HG03066 (cell line): ENCODE measurements around the gene CASKIN1.
A peak's percentile ranks its signal among the peaks of the same experiment; 100 is the strongest.

Experiments
- ATAC-seq: cut with Tn5 transposase; IDR thresholded peaks from one replicate; pipeline ENCODE4 v1.9.1; 2021; ENCODE audit warnings: low read depth; ENCODE audit not compliant: unreplicated experiment

CASKIN1 gene

DNA sequence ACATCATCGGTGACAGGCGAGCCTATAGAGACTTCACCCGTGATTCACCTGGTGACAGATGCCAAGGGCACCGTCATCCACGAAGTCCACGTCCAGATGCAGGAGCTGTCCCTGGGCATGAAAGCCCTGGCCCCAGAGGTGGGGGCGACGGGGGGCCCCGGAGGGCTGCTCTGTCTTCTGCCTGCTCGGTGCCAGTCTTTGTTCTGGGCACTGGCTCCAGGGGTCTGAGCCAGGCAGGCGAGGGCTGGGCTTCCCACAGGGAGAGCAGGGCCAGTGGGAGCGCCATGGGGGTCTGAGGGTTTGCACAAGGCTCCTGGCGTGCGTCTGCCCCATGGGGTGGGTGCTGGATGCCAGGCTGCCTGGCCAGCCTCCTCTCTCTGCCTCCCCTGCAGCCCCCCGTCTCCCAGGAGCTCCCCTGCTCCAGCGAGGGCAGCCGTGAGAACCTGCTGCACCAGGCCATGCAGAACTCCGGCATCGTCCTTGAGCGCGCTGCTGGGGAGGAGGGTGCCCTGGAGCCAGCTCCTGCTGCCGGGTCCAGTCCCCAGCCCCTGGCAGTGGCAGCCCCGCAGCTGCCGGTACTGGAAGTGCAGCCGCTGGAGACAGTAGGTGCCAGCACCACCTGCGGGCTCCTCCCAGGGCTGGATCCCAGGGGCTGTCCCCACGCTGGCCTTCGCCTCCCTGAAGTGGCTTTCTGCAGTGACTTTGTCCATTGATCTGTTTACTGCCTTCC lies 36.8 kb upstream of the CASKIN1 start:
- ATAC-seq: no peak

DNA sequence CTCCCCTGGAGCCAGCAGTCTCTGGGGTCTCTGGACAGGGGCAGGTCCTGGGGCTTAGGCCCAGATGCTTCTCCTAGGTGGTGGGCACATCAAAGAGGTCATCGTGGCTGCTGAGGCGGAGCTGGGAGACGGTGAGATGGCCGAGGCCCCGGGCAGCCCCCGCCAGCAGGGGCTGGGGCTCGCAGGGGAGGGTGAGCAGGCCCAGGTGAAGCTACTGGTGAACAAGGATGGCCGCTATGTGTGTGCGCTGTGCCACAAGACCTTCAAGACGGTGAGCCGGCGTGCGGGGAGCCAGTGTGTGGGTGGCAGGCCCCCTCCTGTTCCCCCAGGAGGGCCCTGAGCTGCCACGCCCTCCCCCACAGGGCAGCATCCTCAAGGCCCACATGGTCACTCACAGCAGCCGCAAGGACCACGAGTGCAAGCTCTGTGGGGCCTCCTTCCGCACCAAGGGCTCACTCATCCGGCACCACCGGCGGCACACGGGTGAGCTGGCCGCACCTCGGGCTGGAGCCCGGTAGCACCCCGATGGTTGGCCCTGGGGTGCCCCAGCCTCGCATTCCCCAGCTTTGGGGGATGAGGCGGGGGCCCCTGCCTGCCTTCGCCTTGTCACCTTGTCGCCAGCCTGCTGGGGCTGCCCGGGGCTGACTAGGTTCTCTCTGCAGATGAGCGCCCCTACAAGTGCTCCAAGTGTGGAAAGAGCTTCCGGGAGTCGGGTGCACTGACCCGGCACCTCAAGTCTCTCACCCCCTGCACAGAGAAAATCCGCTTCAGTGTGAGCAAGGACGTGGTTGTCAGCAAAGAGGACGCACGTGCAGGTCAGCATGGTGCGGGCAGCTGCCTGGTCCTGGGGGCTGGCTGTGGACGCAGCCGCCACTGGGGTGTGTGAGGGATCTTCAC lies 35.9 kb upstream of the CASKIN1 start:
- ATAC-seq: no peak

DNA sequence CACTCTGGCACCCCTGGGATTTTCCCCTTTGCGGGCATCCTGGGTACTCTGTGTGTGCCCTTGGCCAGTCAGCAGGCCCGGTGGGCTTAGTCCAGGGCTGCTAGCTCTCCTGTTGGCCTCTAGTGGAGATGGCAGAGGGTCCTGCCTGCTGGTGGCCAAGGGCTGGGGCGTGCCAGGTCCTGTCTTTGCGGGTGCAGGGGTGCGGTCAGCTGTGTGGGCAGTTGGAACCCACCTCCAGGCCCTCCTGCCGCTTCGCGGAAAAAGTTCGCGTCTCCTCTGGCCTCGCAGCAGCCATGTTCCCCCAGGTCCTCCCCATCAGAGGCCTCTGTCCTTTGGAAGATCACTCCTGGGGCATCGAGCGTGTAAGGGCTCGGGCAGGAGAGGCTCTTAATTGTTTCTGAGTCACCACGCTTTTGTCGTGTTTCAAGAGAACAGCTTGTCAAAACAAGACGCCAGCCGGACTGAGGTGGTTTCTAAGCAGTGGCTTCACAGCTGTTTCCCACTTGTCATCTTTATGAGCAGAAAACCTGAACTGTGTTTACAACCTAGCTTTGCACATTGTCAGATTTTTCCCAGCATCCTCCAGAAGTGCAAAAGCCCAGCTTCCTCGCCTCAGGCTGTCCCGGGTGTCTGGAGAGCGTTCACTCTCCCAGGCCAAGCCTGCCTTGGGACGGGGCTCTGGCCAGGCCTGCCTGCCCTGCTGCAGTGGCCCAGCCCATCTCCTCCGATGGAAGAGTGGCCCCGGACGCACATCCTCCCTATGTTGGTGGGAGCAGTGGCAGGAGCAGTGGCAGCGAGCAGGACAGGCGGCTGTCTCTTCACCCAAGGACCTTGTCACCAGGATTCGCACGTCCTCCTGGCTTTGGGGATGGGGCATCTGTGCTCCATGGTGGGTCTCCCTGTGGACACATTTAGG lies 34.9 kb upstream of the CASKIN1 start:
- no peak for ATAC-seq

DNA sequence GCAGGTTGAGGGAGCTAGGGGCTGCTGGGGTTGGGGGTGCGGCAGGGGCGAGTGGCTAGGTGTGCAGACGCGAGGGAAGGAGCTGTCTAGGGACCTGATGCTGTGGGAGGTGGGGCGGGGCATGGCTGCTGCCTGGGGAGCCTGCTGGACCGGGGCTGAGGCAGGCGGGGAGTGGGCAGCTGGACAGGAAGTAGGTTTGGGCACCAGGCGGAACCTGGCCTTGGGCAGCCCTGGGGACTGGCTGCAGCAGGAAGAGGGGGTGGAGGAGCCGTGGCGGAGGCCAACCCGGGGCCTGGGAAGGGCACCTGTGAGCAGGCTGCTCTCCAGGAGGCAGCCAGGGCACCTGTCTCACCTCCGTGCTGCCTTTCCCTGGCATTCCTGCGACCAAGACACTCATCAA lies 34.0 kb upstream of the CASKIN1 start:
- no peak for ATAC-seq

DNA sequence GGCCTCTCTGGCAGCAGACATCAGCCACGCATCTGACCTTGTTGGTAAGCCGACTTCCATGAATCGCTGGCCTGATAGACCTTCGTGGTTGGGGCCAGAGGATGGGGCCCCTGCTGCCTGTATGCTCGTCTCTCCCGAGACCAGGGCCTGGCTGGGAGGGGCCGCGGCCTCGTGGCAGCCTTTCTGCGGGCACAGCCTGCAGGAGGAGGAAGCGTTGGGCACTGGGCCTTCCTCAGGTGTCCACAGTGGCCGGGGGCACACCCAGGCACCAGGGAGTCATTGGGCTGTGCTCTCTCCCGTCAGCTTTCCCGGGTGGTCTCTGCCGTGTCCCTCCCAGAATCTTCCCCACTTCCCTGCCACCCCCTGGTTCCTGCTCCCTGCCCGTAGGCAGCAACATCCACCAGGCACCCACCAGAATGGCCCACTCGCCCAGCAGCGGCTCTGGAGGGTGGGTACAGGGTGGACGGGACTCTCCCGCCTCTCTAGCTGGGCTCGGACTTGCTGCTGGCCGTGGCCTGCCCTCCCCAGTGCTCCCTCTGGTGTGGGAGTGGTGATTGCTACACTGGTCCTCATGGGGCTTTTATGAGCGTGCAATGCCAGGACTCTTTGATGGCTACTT lies 33.3 kb upstream of the CASKIN1 start:
- ATAC-seq: no peak

DNA sequence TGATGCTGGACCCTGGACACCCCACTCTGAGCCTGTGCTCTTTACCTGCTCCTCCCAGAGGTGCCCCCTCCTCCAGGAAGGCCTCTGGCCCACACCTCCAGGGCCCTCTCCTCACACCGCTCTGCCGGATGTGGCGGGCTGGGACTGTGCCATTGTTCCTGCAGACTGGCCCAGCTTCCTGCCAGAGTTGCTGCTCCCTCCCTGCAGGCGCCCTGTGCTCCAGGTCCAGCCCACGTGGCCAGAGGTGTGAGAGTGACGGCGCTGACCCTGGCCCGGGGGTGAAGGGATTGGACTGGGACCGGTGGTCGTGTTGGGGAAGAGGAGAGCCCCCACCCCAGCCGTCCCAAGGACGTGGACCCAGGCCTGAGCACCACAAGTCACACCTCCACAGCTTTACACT lies 32.7 kb upstream of the CASKIN1 start:
- ATAC-seq: no peak

DNA sequence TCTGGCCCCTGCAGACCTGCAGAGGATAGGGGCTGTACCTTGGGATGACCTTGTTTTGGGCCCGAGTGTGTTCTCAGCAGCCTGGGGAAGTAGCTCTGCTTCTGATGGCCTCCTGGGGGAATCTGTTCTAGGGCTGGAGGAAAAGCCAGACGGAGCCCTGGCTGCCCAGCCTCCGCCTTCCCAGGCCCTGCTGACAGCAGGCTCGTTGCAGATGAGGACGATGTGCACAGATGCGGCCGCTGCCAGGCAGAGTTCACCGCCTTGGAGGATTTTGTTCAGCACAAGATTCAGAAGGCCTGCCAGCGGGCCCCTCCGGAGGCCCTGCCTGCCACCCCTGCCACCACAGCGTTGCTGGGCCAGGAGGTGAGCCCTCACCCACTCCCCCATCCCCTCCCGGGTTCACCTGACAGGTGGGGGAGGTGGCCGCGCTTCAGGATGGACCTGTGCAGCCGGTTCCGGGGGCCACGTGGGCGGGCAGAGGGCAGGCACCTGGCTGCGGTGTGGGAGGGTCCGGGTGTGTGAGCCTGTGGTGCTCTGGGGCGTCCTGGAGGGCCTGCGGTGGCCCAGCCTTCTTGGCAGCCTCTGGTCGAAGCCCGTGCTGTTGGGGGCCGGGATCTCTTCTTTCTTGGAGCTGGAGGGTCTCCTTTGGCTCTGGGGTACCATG lies 31.9 kb upstream of the CASKIN1 start:
- ATAC-seq: no peak

DNA sequence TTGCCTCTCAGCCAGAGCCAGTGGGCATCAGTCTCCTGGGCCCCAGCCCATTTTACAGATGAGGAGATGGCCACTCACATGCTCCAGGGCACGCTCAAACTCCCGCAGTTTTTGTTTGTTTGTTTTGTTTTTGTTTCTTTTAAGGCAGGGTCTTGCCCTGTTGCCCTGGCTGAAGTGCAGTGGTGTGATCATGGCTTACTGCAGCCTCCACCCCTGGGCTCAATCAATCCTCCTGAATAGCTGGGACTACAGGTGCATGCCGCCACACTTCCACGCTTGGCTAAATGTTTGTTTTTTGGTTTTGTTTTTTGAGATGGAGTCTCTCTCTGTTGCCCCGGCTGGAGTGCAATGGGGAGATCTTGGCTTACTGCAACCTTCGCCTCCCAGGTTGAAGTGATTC lies 30.5 kb upstream of the CASKIN1 start:
- no peak for ATAC-seq

DNA sequence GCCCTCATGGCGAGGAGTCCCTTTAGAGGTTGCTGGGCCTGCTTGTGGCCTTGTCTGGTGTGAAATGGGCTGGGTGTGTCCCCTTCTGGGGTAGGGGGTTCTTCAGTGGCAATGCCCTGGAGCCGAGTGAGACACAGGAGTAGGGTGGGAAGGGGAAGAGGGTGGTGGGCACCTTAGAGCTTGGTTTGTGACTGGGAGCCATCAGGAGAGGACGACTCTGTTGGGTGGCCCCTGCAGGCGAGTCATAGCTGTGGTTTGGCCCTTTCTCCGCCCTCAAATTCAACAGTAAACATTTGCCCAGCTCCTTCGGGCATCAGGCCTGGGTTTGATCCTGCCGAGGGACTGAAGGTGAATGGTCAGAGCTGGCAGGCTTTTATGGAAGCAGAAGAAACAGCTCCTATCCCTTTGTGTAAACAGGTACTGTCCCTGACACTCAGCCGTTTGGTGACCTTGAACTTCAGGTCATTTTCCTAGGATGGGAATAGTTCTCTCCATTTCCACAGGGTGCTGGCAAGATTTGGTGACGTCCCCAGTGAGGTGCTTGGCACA lies 29.9 kb upstream of the CASKIN1 start:
- ATAC-seq: no peak

DNA sequence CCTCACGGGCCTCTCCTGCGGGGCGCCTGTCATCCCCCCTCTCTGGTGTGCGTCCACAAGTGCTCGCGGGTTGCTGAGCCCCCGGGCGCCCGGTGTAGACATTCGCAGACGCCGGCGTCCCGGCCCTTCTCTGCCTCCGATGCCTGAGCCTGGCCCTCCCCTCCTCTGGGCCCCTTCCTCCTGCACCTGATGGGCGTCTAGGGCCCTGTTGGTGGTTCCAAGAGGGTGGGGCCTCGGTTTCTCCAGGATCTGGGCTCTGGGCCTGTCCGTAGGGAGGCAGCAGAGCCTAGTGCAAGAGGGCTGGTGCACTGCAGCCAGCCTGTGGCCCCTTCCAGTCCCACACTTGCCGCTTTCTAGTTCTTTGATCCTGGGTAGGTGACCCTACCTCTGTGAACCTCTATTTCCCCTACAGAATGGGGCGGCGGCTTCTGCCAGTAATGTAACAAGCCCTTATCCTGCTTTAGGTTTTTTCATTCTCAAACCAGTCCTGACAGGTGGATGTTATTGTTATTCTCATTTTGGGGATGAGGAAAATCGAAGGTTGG lies 27.6 kb upstream of the CASKIN1 start:
- ATAC-seq: peak; percentile 10

DNA sequence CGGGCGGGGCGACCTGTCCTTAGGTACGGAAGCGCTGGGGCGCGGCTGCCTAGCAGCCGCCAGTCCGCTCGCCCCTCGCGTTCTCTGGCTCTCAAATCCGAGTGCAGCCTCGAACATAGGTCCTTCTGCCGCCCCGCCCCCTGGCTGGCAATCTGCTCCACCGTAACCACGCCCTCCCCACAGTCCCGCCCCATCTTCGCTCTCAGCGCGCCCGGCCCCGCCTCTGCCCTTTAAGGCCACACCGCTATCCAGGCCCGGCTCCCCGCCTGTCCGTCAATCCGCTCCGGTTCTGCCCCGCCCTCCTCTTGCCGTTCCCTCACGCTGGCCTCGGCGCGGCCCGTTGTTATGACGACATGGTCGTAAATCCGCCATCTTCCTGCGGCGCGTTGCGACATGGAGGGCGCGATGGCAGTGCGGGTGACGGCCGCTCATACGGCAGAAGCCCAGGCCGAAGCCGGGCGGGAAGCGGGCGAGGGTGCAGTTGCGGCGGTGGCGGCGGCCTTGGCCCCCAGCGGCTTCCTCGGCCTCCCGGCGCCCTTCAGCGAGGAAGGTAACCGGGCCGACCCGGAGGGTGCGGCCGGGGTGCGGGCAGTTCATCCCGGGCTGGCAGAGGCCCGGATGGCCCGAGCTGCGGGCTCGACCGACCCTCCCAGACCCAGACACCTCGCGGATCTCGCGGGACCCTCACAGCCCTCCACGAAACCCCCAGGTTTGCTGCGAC lies 27.0 kb upstream of the CASKIN1 start, which contains the start of gene E4F1:
E4F1 (plus strand) TSS at position 371 of the 721 bp plus-strand sequence; CDS start at position 394, 23 bp downstream.
- ATAC-seq: peak; percentile 86

DNA sequence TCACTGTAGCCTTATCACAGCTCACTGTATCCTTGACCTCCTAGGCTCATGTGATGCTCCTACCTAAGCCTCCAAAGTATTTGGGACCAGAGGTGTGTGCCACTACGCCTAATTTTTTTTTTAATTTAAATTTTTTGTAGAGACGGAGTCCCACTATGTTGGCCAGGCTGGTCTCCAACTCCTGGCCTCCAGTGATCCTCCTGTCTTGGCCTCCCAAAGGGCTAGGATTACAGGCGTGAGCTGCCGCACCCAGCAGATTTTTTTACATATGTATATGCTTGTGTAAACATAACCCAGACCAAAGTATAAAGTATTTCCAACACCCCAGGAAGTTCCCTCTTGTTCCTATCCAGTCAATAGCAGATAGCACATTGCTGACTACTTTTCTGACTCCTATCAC lies 19.9 kb upstream of the CASKIN1 start:
- no peak for ATAC-seq

DNA sequence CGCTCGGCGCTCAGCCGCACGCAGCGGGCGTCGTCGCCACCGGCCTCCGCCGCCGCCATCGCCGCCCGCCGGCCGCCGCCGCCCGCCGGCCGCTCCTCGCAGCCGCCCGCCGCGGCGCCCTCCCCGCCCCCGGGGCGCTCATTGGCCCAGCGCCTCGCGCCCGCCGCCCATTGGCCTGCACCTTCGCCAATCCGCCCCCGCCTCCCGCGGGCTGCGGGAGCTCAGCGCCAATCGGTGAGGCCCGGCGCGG lies 18.2 kb upstream of the CASKIN1 start, which contains the start of gene PGP:
PGP (minus strand) TSS at position 122 of the 250 bp plus-strand sequence; CDS start at position 59, 63 bp downstream.
- ATAC-seq: peak; percentile 86

DNA sequence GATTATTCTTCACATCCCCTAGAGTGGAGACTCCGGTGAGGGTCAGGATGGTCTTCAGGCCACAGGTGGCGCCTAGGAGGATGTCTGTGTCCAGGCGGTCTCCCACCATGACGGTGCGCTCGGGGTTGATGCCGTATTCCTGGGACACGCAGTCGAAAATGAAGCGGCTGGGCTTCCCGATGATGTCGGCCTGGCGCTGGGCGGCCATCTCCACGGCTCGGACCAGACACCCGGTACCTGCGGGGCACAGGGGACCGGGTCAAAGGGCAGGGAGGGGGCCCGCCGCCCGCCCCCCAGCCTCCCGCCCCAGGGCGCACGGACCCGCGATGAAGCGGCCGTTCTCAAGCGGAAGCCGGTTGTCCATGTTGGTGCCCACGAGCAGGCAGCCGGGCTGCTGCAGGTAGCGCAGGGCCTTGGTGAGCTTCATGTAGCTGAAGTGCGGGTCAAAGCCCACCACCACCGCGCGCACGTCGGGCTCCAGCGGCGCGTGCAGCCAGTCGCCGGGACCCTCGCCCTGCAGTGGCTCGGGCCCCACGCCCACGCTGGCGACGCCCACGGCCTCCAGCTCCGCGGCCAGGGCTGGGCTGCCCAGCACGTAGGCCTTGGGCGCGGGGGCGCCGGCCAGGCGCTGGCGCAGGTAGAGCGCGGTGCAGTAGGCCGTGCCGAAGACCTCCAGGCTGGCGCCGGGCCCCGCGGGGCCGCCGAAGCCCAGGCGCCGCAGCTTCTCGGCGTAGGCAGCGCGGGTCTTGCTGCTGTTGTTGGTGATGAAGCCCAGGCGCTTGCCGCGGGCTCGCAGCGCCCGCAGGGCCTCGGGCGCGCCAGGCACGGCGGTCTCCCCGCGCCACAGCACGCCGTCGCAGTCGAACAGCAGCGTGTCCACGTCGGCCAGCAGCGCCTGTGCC lies 17.7 kb upstream of the CASKIN1 start:
- ATAC-seq: no peak

DNA sequence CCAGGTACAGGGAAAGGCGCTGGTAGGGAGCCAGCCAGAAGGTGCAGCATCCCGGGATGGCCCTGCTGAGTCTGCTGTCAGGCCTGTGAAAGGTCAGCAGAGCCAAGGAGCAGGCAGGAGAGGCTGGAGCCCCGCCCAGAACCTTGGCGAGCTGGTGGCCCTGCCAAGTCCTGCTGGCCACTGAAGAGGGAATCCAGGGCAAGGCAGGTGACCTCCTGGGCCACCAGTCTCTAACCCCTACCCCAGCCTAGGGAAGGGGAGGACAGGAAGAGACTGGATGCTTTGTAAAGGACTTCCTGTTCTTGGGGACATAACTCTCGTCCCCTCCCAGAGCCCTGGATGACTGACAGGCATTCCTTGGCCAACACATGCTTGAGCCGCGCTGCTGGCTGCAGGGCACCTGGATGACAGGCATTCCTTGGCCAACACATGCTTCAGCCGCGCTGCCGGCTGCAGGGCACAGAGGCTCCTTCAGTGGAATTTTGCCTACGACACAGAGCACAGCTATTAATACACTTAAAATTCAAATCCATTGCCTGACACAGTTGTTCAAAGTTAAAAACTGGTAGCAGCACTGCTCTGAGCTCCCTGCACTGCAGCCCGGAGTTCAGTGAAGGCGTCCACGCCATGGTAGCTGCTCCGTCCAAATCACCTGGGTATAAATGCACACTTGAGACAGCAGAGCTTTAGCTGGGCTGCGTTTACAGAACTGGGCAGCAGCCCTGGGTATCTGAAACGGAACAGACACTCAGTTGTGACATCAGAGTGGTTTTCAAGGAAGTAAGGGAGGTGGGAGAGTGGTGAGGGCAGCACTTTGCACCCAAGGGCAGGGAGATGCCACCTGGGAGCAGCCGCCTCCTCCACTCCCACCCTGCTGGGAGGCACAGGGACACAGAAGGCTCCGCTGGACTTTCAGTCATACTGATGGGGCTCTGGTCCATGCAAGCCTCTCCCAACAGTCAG lies 16.2 kb upstream of the CASKIN1 start:
- ATAC-seq: no peak

DNA sequence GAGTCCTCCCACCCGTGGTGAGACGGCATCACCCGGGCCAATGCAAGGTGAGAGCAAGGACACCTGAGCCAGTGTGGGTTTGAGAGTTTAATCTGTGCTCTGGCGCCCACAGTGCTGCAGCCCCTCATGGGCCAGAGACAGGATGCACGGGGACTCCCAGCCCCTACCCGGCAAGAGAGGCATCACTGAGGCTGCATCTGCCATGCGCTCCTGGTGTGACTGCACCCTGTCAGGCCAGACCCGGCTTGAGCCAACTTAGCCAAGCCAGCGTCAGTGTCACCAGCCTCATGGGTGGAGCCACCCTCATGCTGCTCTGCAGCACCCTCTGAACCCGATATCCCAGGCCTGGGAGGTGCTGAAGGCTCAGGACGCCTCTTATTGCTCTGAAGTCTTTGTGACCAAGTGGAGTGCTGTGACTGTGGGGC lies 15.5 kb upstream of the CASKIN1 start:
- ATAC-seq: no peak
